Measurements from ENCODE around the gene RDM1.

GRCh38 chr17:35953720-35954119, 23.1 kb upstream of the RDM1 start:
- TF ChIP-seq CTCF (IDR thresholded peaks at IDR 0.05) (no peak), POLR2A (IDR thresholded peaks at IDR 0.05) (no peak), POLR2AphosphoS5 (IDR thresholded peaks at IDR 0.05) (no peak)

All from stomach (tissue), 4 donors.